Upper lobe of right lung (tissue), 1 donor: ENCODE data around the gene MCC. TPM values are rescaled to one million over a fixed set of nuclear protein-coding genes. Genes with fewer than 3 reads are reported as not detected.

ENCODE experiments used
- ATAC-seq: fragments of 200-7000 bp; cut with Tn5 transposase; one replicate; pipeline ENCODE4 v1.9.1; 2020; ENCODE audit warnings: mild to moderate bottlenecking, moderate library complexity
- DNase-seq: peaks from one replicate; pipeline ENCODE4 v3.0.0-alpha.2; 2020
- H3K27ac ChIP-seq: fragments of 200-600 bp; one replicate; pipeline ENCODE4 v1.8.0; 2022
- H3K27me3 ChIP-seq: fragments of 200-600 bp; one replicate; pipeline ENCODE4 v1.8.0; 2022; ENCODE audit warnings: mild to moderate bottlenecking
- H3K36me3 ChIP-seq: fragments of 200-600 bp; one replicate; pipeline ENCODE4 v1.8.0; 2022
- H3K4me1 ChIP-seq: fragments of 200-600 bp; one replicate; pipeline ENCODE4 v1.8.0; 2022
- H3K4me3 ChIP-seq: fragments of 200-600 bp; one replicate; pipeline ENCODE4 v1.8.0; 2022; ENCODE audit warnings: mild to moderate bottlenecking
- H3K9me3 ChIP-seq: fragments of 200-600 bp; one replicate; pipeline ENCODE4 v1.8.0; 2022
- intact Hi-C: fragments of 100-400 bp; cut with DNase I; formaldehyde crosslinking; loops from one replicate; pipeline ENCODE4 v1.11.0; 2022
- total RNA-seq: library from RNA; stranded (reverse); fragmentation: NEBNext Ultra II Directional; extraction: Animal tissue kit (Norgen Biotek cat#: 25700); gene quantifications from one replicate; pipeline ENCODE4 v1.2.1, GENCODE V29; 2021
- TF ChIP-seq, protein P1 (sequence below): fragments of 200-600 bp; IDR thresholded peaks from one replicate; pipeline ENCODE4 v1.8.0; 2022; ENCODE audit warnings: antibody characterized with exemption
- donor health status: DM: no; HTN: yes; CAD: no; lungs with severe emphysema.

The MCC gene
- total RNA-seq, 1 donor from 2014 or later, result 18.6 TPM

DNA sequence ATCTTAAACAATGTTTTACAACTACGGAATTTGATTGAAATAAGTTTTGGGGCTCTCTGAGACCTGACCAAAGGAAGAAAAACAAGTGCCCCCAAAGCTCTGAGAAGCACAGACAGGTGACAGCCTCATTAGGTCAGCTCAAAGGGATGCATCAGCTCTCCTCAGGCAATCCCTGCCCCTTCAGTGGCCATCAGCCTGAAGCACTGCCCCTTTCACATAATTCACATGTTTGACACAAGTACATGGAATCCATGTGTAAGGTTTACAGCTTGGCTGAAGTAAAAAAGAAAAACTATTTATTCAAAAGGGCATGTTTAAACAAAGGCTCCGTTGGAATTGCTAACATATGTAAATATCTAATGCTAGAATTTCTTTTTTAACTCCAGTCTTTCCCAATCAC is 109.7 kb downstream of the MCC start:
- Histone ChIP-seq H3K9me3 (no peaks in the 10 kb centered on the region), H3K4me1 (peaks cover 6% of the 10 kb centered on the region), H3K27me3 (no peaks in the 10 kb centered on the region), H3K4me3 (no peak overlapping the region), H3K36me3 (no peaks in the 10 kb centered on the region), H3K27ac (no peak overlapping the region)
- ATAC-seq, result no peak
- intact Hi-C loops, result no loop called here
- DNase-seq, result no peak
- TF ChIP-seq, protein P1, sequence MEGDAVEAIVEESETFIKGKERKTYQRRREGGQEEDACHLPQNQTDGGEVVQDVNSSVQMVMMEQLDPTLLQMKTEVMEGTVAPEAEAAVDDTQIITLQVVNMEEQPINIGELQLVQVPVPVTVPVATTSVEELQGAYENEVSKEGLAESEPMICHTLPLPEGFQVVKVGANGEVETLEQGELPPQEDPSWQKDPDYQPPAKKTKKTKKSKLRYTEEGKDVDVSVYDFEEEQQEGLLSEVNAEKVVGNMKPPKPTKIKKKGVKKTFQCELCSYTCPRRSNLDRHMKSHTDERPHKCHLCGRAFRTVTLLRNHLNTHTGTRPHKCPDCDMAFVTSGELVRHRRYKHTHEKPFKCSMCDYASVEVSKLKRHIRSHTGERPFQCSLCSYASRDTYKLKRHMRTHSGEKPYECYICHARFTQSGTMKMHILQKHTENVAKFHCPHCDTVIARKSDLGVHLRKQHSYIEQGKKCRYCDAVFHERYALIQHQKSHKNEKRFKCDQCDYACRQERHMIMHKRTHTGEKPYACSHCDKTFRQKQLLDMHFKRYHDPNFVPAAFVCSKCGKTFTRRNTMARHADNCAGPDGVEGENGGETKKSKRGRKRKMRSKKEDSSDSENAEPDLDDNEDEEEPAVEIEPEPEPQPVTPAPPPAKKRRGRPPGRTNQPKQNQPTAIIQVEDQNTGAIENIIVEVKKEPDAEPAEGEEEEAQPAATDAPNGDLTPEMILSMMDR, result no peak

DNA sequence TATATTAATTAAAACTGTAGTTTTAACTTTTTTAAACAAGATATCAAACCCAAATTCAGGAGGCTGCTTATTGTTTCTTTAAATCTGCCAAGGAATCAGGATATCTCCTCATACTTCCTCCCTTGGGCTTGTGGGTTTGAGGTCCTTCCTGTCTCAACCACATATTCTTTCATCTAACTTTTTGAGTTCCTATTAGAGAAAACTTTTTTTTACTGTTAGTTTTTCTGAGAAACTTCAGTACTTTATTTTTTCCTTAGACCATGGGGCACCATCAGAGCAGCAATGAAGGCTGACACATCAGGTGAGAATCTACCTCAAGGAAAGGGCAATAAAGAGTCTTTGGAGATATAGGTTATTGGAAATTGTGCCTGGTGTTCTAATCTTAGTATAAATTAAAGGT is 110.2 kb downstream of the MCC start:
- intact Hi-C loops, result no loop called here
- Histone ChIP-seq H3K9me3 (no peaks in the 10 kb centered on the region), H3K27ac (no peak overlapping the region), H3K27me3 (no peaks in the 10 kb centered on the region), H3K4me1 (peaks cover 6% of the 10 kb centered on the region), H3K36me3 (no peaks in the 10 kb centered on the region), H3K4me3 (no peak overlapping the region)
- ATAC-seq (no peak), DNase-seq (no peak)
- TF ChIP-seq, protein P1, result no peak

DNA sequence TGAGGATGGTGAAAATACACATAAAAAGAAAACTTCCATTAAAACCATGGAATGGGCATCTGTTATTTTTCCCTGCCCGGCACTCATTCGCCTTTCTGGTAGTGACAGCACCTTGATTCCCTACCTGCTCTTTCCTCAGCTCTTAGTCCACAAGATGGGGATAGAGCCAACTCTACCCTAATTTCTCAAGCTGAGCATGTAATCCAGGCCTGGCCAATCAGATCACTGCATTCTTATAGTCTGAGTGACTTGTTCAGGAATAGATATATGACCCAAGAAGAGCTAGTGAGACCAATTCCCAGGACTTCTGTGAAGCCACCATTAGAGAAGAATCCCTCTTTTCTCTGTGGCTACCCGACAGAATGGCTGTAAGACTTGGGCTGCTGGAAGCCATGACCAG is 111.6 kb downstream of the MCC start:
- Histone ChIP-seq H3K4me1 (peaks cover 6% of the 10 kb centered on the region), H3K27me3 (no peaks in the 10 kb centered on the region), H3K9me3 (no peaks in the 10 kb centered on the region), H3K4me3 (no peak overlapping the region), H3K27ac (no peak overlapping the region), H3K36me3 (no peaks in the 10 kb centered on the region)
- intact Hi-C loops, result no loop called here
- TF ChIP-seq, protein P1, result no peak
- no peak for ATAC-seq
- DNase-seq, result no peak

DNA sequence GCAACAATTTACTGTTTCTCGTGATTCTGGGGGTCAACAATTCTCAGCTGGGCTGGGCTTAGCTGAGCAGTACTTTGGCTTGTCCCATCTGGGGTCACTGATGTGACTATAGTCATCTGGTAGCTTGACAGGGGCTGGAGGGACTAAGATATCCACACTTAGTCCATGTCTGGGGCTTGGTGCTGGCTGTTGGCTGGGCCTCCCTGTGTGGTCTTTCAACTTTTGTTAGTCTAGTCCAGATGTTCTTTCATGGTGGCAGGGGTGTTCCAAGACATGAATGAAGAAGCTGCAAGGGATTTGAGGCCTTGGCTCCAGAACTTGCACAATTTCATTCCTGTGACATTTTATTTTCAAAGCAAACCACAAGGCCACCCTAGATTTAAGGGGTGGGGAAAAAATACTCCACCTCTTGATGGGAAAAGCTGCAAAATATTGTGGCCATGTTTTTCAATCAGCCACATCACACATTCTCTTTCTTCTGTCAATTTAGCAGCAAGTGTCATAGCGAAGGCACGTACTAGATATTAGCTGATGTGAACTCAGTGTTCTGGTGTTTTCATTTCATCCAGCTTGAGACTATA is 112.7 kb downstream of the MCC start:
- TF ChIP-seq, protein P1, result no peak
- H3K36me3 ChIP-seq, result no peaks in the 10 kb centered on the region
- H3K4me3 ChIP-seq, result no peak overlapping the region
- no peaks in the 10 kb centered on the region for H3K4me1 ChIP-seq
- intact Hi-C loops, result no loop called here
- H3K9me3 ChIP-seq, result no peaks in the 10 kb centered on the region
- no peak for DNase-seq
- no peaks in the 10 kb centered on the region for H3K27me3 ChIP-seq
- no peak for ATAC-seq
- H3K27ac ChIP-seq, result no peak overlapping the region

DNA sequence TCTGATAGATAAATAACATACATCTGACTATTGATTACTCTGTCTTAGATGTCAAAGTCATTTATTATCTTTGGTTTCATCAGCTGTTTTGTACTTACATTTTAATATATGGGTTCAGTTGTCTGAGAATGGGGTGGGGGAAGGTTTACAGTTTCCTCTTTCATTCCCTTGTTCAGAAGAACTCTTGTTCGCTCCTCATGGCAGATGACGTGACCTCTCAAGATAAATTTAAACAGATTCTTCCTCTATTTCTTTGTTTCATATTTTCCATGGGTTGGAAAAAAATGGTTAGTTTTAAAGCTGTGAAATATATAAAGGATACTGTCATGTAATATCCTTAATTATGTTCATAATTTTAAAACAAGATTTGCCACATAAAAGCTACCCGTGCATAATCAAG is 114.8 kb downstream of the MCC start:
- TF ChIP-seq, protein P1, result no peak
- intact Hi-C loops, result no loop called here
- no peaks in the 10 kb centered on the region for H3K36me3 ChIP-seq
- DNase-seq (no peak), ATAC-seq (no peak)
- H3K9me3 ChIP-seq, result no peaks in the 10 kb centered on the region
- H3K27me3 ChIP-seq, result peaks cover 5% of the 10 kb centered on the region
- no peak overlapping the region for H3K27ac ChIP-seq
- no peak overlapping the region for H3K4me3 ChIP-seq
- H3K4me1 ChIP-seq, result no peaks in the 10 kb centered on the region

DNA sequence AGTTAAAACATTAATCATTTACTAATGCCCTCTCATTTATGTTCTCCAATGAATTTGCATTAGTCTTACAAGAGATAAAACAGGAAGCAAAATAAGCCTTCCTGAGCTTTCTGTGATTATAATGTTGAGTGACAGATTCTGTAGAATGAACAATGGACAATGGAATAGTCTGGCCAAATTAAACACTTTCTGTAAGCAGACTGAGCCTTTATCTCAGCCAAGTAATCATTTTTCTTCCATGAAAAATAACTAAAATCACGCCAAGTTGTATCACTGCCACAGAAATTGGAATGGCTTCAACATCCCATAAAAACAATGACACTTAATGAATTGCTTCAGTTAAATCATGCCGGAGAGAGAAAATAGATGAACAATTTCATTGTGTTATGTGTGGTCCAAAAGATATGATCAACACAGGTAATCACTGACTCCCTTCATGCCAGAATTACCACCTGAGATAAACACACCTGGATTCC is 116.5 kb downstream of the MCC start:
- Histone ChIP-seq H3K36me3 (no peaks in the 10 kb centered on the region), H3K9me3 (no peaks in the 10 kb centered on the region), H3K27ac (no peak overlapping the region), H3K4me1 (no peaks in the 10 kb centered on the region), H3K27me3 (peaks cover 5% of the 10 kb centered on the region), H3K4me3 (no peak overlapping the region)
- TF ChIP-seq, protein P1, result no peak
- ATAC-seq, result no peak
- intact Hi-C loops, result no loop called here
- DNase-seq, result no peak
